Hepatocyte (in vitro differentiated cells): ENCODE results near the gene CHRNA4. TPM values are rescaled to one million over a fixed set of nuclear protein-coding genes. Genes with fewer than 3 reads are reported as not detected.

ENCODE experiments used
- DNase-seq: peaks from one replicate; pipeline ENCODE4 v3.0.0-alpha.2; 2016; ENCODE audit warnings: low spot score
- H2AFZ ChIP-seq: fragments of 200-600 bp; sonication (generic); 2 replicates; pipeline ENCODE4 v1.6.0; 2016; ENCODE audit warnings: antibody characterized with exemption, mild to moderate bottlenecking
- H3K27ac ChIP-seq: fragments of 200-600 bp; sonication (generic); 2 replicates; pipeline ENCODE4 v1.5.1; 2016; ENCODE audit warnings: mild to moderate bottlenecking
- H3K27me3 ChIP-seq: fragments of 200-600 bp; sonication (generic); 2 replicates; pipeline ENCODE4 v1.6.1; 2016
- H3K36me3 ChIP-seq: fragments of 200-600 bp; sonication (generic); replicated peaks from 2 replicates; pipeline ENCODE4 v1.5.1; 2016; ENCODE audit warnings: low read depth; ENCODE audit not compliant: insufficient read depth
- H3K4me1 ChIP-seq: fragments of 200-600 bp; sonication (generic); 2 replicates; pipeline ENCODE4 v1.5.1; 2016; ENCODE audit warnings: mild to moderate bottlenecking, moderate library complexity; ENCODE audit not compliant: insufficient read depth
- H3K4me2 ChIP-seq: fragments of 200-600 bp; sonication (generic); 2 replicates; pipeline ENCODE4 v1.6.0; 2016
- H3K4me3 ChIP-seq: fragments of 200-600 bp; sonication (generic); 2 replicates; pipeline ENCODE4 v1.5.1; 2016; ENCODE audit warnings: mild to moderate bottlenecking
- H3K79me2 ChIP-seq: fragments of 200-600 bp; sonication (generic); 2 replicates; pipeline ENCODE4 v1.6.0; 2017; ENCODE audit warnings: mild to moderate bottlenecking
- H3K9me2 ChIP-seq: fragments of 200-600 bp; sonication (generic); replicated peaks from 2 replicates; pipeline ENCODE4 v1.6.0; 2017; ENCODE audit warnings: mild to moderate bottlenecking; ENCODE audit not compliant: insufficient read depth
- H3K9me3 ChIP-seq: fragments of 200-600 bp; sonication (generic); 2 replicates; pipeline ENCODE4 v1.5.1; 2016; ENCODE audit warnings: low read depth, mild to moderate bottlenecking
- H4K20me1 ChIP-seq: fragments of 200-600 bp; sonication (generic); 2 replicates; pipeline ENCODE4 v1.6.0; 2016; ENCODE audit warnings: mild to moderate bottlenecking; ENCODE audit not compliant: insufficient read depth, poor library complexity, severe bottlenecking
- EZH2 ChIP-seq: fragments of 200-600 bp; sonication (generic); IDR thresholded peaks from 2 replicates; pipeline ENCODE4 v1.6.1; 2016; ENCODE audit warnings: antibody characterized with exemption, mild to moderate bottlenecking, borderline replicate concordance
- EZH2phosphoT487 ChIP-seq: fragments of 200-600 bp; sonication (generic); IDR thresholded peaks from one replicate; pipeline ENCODE4 v1.6.1; 2018; ENCODE audit warnings: antibody characterized with exemption, mild to moderate bottlenecking, low read depth, moderate library complexity; ENCODE audit not compliant: unreplicated experiment, severe bottlenecking
- WGBS: methylation state at CpG from one replicate; pipeline ENCODE4 v1.1.6; 2016; ENCODE audit warnings: low lambda C conversion rate; ENCODE audit errors: missing lambda C conversion rate; 5-methylcytosine and 5-hydroxymethylcytosine counted together
- polyA plus RNA-seq: library from polyadenylated mRNA; unstranded; fragments of >200 nt; fragmentation: Nextera tagmentation; extraction: Ambion mirVana; gene quantifications from 2 replicates; pipeline ENCODE4 v1.2.1, GENCODE V29; 2016
- total RNA-seq: library from RNA; depleted of rRNA; stranded (reverse); fragments of >200 nt; gene quantifications from 2 replicates; pipeline ENCODE4 v1.2.3, GENCODE V29; 2014
- TF ChIP-seq, protein P1 (sequence below): fragments of 200-600 bp; sonication (generic); IDR thresholded peaks from 2 replicates; pipeline ENCODE4 v1.5.1; 2016; ENCODE audit warnings: antibody characterized with exemption, mild to moderate bottlenecking; ENCODE audit not compliant: poor library complexity

The CHRNA4 gene
- total and polyA plus RNA-seq, 2 experiments from 2014 or later = 0.25 TPM; not detected in 1

DNA sequence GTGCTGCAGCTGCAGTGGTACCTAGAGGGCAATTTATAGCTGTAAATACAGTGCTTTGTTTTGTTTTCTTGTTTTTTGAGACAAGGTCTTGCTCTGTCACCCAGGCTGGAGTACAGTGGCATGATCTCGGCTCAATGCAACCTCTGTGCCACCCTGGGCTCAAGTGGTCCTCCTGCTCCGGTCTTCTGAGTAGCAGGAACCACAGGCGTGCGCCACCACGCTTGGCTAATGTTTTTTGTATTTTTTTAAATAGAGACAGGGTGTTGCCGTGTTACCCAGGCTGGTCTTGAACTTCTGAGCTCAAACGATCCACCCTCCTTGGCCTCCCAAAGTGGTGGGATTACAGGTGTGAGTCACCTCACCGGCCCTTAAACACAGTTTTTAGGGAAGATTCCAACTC, 26.8 kb downstream of the CHRNA4 start:
- no peaks in the 10 kb centered on the region for H3K9me2 ChIP-seq
- H3K27me3 ChIP-seq = peaks cover 12% of the 10 kb centered on the region
- TF ChIP-seq EZH2 = no peak
- TF ChIP-seq, protein P1, sequence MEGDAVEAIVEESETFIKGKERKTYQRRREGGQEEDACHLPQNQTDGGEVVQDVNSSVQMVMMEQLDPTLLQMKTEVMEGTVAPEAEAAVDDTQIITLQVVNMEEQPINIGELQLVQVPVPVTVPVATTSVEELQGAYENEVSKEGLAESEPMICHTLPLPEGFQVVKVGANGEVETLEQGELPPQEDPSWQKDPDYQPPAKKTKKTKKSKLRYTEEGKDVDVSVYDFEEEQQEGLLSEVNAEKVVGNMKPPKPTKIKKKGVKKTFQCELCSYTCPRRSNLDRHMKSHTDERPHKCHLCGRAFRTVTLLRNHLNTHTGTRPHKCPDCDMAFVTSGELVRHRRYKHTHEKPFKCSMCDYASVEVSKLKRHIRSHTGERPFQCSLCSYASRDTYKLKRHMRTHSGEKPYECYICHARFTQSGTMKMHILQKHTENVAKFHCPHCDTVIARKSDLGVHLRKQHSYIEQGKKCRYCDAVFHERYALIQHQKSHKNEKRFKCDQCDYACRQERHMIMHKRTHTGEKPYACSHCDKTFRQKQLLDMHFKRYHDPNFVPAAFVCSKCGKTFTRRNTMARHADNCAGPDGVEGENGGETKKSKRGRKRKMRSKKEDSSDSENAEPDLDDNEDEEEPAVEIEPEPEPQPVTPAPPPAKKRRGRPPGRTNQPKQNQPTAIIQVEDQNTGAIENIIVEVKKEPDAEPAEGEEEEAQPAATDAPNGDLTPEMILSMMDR = no peak
- TF ChIP-seq EZH2phosphoT487 = no peak
- WGBS = 86% methylated on average over 8 of the region's 8 CpGs
- H3K79me2 ChIP-seq = no peaks in the 10 kb centered on the region
- H3K27ac ChIP-seq = no peak overlapping the region
- no peaks in the 10 kb centered on the region for H3K36me3 ChIP-seq
- no peak overlapping the region for H2AFZ ChIP-seq
- H3K4me3 ChIP-seq = no peak overlapping the region
- H3K9me3 ChIP-seq = no peaks in the 10 kb centered on the region
- H4K20me1 ChIP-seq = no peaks in the 10 kb centered on the region
- H3K4me1 ChIP-seq = no peaks in the 10 kb centered on the region
- H3K4me2 ChIP-seq = no peak overlapping the region
- DNase-seq = no peak

- H3K4me2 ChIP-seq = no peak overlapping the region
- no peak overlapping the region for H2AFZ ChIP-seq
- no peaks in the 10 kb centered on the region for H3K4me1 ChIP-seq
- no peaks in the 10 kb centered on the region for H3K9me3 ChIP-seq
- no peaks in the 10 kb centered on the region for H3K36me3 ChIP-seq
- no peaks in the 10 kb centered on the region for H3K79me2 ChIP-seq
- H3K27ac ChIP-seq = no peak overlapping the region
- DNase-seq = no peak
- H3K27me3 ChIP-seq = peaks cover 10% of the 10 kb centered on the region
- TF ChIP-seq EZH2 = no peak
- TF ChIP-seq, protein P1 = no peak
- no peak for TF ChIP-seq EZH2phosphoT487
- H4K20me1 ChIP-seq = no peaks in the 10 kb centered on the region
- 94% methylated on average over 18 of the region's 19 CpGs for WGBS
- no peaks in the 10 kb centered on the region for H3K9me2 ChIP-seq
- no peak overlapping the region for H3K4me3 ChIP-seq
Observed at GRCh38 chr20:63333241-63333836, 27.8 kb downstream of the CHRNA4 start.

- Histone ChIP-seq H4K20me1 (no peaks in the 10 kb centered on the region), H3K27me3 (peaks cover 3% of the 10 kb centered on the region), H3K9me3 (no peaks in the 10 kb centered on the region), H3K36me3 (no peaks in the 10 kb centered on the region), H3K4me1 (no peaks in the 10 kb centered on the region), H2AFZ (no peak overlapping the region), H3K9me2 (no peaks in the 10 kb centered on the region), H3K4me3 (no peak overlapping the region), H3K27ac (no peak overlapping the region), H3K4me2 (no peak overlapping the region), H3K79me2 (no peaks in the 10 kb centered on the region)
- TF ChIP-seq EZH2 = no peak
- TF ChIP-seq EZH2phosphoT487 = no peak
- TF ChIP-seq, protein P1 = no peak
- WGBS = 87% methylated on average over 16 of the region's 22 CpGs
- no peak for DNase-seq
Observed at GRCh38 chr20:63332488-63333240, 28.5 kb downstream of the CHRNA4 start.
